Caco-2 (cell line): ENCODE results near the gene TNNI3K. TPM values are rescaled to one million over a fixed set of nuclear protein-coding genes. Genes with fewer than 3 reads are reported as not detected.

ENCODE experiments used
- BruUV-seq: library from RNA; stranded (reverse); fragments of 400-500 nt; replicated peaks from 2 replicates; lab custom pipeline; 2021; lab: Mats Ljungman, UMichigan
- CTCF ChIA-PET: fragments of 300-600 bp; sonication (Branson Sonifier 250); formaldehyde crosslinking; loops from one replicate; lab custom pipeline; 2022; ENCODE audit warnings: antibody characterized with exemption; lab: Charles Lee
- POLR2A ChIA-PET: fragments of 300-600 bp; sonication (Branson Sonifier 250); formaldehyde crosslinking; loops from one replicate; lab custom pipeline; 2022; ENCODE audit warnings: antibody characterized with exemption; lab: Charles Lee
- DNase-seq, 2 experiments: peaks; one replicate each; pipeline versions ENCODE4 v3.0.0 to v3.0.0-alpha.2; 2020 to 2022
- H3K27me3 ChIP-seq: replicated peaks from 2 replicates; pipeline ENCODE4 v1.6.0; 2011; ENCODE audit warnings: low read length; ENCODE audit not compliant: control insufficient read depth, insufficient read depth
- H3K36me3 ChIP-seq: 2 replicates; pipeline ENCODE4 v1.5.1; 2011; ENCODE audit warnings: low read length; ENCODE audit not compliant: control insufficient read depth, insufficient read depth
- H3K4me1 ChIP-seq: fragments of 250-450 bp; sonication (Bioruptor Pico); 2 replicates; pipeline ENCODE4 v1.5.1; 2020; ENCODE audit warnings: mild to moderate bottlenecking
- H3K4me3 ChIP-seq: 2 replicates; pipeline ENCODE4 v1.5.1; 2011; ENCODE audit warnings: low read depth, mild to moderate bottlenecking, control low read depth, low read length
- H3K9me3 ChIP-seq: fragments of 250-450 bp; sonication (Bioruptor Pico); 2 replicates; pipeline ENCODE4 v1.5.1; 2020; ENCODE audit warnings: mild to moderate bottlenecking, moderate library complexity
- H3K27ac Mint-ChIP-seq: one replicate; pipeline ENCODE4 v1.8.0; 2022; ENCODE audit warnings: mixed read lengths; ENCODE audit not compliant: unreplicated experiment
- H3K27me3 Mint-ChIP-seq: one replicate; pipeline ENCODE4 v1.8.0; 2022; ENCODE audit warnings: mixed read lengths; ENCODE audit not compliant: insufficient read depth, unreplicated experiment
- H3K36me3 Mint-ChIP-seq: one replicate; pipeline ENCODE4 v1.8.0; 2022; ENCODE audit warnings: mild to moderate bottlenecking, mixed read lengths; ENCODE audit not compliant: insufficient read depth, unreplicated experiment
- H3K4me1 Mint-ChIP-seq: one replicate; pipeline ENCODE4 v1.8.0; 2022; ENCODE audit warnings: low read depth, mixed read lengths; ENCODE audit not compliant: unreplicated experiment
- H3K4me3 Mint-ChIP-seq: one replicate; pipeline ENCODE4 v1.8.0; 2022; ENCODE audit warnings: mild to moderate bottlenecking, moderate library complexity, mixed read lengths; ENCODE audit not compliant: unreplicated experiment
- H3K9me3 Mint-ChIP-seq: one replicate; pipeline ENCODE4 v1.8.0; 2022; ENCODE audit warnings: mixed read lengths; ENCODE audit not compliant: unreplicated experiment
- intact Hi-C: fragments of 100-400 bp; cut with micrococcal nuclease; formaldehyde crosslinking; loops from one replicate; pipeline ENCODE4 v1.10.0; 2022; ENCODE audit not compliant: unreplicated experiment
- total RNA-seq: library from RNA; stranded (reverse); gene quantifications from 2 replicates; pipeline ENCODE4 v1.2.3, GENCODE V29; 2022
- TF ChIP-seq, protein P1 (sequence below), 2 experiments: fragments of 200-600 bp in 1 of 2; IDR thresholded peaks; 1 replicate in 1 of 2; 2 replicates in 1 of 2; pipeline versions ENCODE4 v1.5.1 to v1.8.0; 2011 to 2022; ENCODE audit warnings: antibody characterized with exemption in 1 of 2, control low read depth in 1 of 2, inconsistent platforms in 1 of 2, low read depth in 1 of 2, low read length in 1 of 2, mild to moderate bottlenecking in 1 of 2, moderate library complexity in 1 of 2; ENCODE audit not compliant: insufficient read depth in 1 of 2, severe bottlenecking in 1 of 2, unreplicated experiment in 1 of 2

TNNI3K gene
- total RNA-seq, 1 experiment from 2014 or later: not detected

DNA sequence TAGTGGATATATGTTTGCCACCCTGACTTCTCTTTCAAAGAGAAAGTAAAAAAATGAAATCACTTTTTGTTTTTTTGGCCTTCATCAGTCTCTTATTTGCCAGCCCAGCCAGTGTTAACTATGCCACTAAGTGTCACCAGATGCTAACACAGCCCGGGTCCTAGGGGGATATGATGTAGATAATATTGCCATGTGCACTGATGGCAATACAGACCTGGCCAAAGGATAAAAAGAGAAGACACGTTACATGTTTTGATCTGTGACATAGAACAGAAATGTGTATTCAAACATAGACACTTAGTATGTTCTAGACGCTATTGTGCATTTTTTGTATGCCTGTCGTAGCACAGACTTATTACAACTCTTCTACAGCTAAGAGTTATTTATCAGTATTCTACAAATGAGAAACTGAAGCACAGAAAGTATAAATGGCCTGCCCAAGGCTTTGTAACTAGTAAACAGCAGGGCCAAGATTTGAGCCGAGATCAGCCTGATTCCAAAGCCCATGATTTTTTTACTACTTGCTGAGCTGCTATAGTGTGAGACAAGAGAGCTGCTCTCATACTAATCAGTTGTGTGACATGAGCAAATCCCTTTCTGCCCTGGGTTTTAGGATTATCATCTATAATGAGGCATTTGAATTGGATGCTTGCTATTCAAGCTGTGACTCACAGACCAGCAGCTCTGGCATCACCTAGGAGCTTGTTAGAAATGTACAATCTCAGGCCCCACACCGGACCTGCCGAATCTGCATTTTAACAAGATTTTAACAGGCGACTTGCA, 270.9 kb downstream of the TNNI3K start:
- Histone ChIP-seq H3K27me3 (no peaks in the 10 kb centered on the region), H3K36me3 (no peaks in the 10 kb centered on the region), H3K9me3 (no peaks in the 10 kb centered on the region), H3K4me1 (no peaks in the 10 kb centered on the region), H3K4me3 (no peak overlapping the region)
- no peak overlapping the region for H3K27ac Mint-ChIP-seq
- ChIA-PET POLR2A (no interaction called here), CTCF (no interaction called here)
- BruUV-seq: no TSS peak
- no peak for DNase-seq
- intact Hi-C loops: loop anchor here (10.0 kb wide), 1 partner anchor 179 kb away; no protein-coding TSS in a partner anchor
- no peaks in the 10 kb centered on the region for H3K4me1 Mint-ChIP-seq
- no peak overlapping the region for H3K4me3 Mint-ChIP-seq
- no peaks in the 10 kb centered on the region for H3K9me3 Mint-ChIP-seq
- TF ChIP-seq, protein P1, sequence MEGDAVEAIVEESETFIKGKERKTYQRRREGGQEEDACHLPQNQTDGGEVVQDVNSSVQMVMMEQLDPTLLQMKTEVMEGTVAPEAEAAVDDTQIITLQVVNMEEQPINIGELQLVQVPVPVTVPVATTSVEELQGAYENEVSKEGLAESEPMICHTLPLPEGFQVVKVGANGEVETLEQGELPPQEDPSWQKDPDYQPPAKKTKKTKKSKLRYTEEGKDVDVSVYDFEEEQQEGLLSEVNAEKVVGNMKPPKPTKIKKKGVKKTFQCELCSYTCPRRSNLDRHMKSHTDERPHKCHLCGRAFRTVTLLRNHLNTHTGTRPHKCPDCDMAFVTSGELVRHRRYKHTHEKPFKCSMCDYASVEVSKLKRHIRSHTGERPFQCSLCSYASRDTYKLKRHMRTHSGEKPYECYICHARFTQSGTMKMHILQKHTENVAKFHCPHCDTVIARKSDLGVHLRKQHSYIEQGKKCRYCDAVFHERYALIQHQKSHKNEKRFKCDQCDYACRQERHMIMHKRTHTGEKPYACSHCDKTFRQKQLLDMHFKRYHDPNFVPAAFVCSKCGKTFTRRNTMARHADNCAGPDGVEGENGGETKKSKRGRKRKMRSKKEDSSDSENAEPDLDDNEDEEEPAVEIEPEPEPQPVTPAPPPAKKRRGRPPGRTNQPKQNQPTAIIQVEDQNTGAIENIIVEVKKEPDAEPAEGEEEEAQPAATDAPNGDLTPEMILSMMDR (IDR thresholded peaks at IDR 0.05; ENCODE audit: insufficient read depth in 1 of 2, low read depth in 1 of 2, low read length in 1 of 2, severe bottlenecking in 1 of 2, unreplicated experiment in 1 of 2): no peak
- peaks cover 9% of the 10 kb centered on the region for H3K27me3 Mint-ChIP-seq
- H3K36me3 Mint-ChIP-seq: no peaks in the 10 kb centered on the region

DNA sequence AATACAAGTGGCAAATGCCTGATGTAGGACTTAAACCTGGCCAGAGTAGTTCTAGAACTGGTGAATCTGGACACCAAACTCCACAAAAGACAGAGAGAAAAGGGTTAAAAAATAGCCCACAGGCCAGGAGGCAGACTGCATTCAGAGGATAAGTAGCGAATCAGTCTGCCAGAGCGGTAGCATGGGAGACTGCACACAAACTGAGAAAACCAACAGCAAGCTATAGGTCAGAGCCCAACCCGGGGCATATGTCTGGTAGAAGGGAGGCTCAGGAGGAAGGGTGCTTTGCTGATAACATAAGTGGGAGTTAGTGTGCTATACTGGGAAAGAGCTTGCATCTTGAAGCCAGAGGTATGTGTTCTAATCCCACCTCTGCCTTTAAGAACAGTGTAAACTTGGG, 273.3 kb downstream of the TNNI3K start:
- Mint-ChIP-seq H3K27ac (no peak overlapping the region), H3K9me3 (no peaks in the 10 kb centered on the region), H3K4me3 (no peak overlapping the region), H3K27me3 (peaks cover 14% of the 10 kb centered on the region), H3K36me3 (no peaks in the 10 kb centered on the region), H3K4me1 (no peaks in the 10 kb centered on the region)
- ChIA-PET POLR2A (no interaction called here), CTCF (no interaction called here)
- Histone ChIP-seq H3K36me3 (no peaks in the 10 kb centered on the region), H3K27me3 (no peaks in the 10 kb centered on the region), H3K4me1 (no peaks in the 10 kb centered on the region), H3K4me3 (no peak overlapping the region), H3K9me3 (no peaks in the 10 kb centered on the region)
- TF ChIP-seq, protein P1 (IDR thresholded peaks at IDR 0.05; ENCODE audit: insufficient read depth in 1 of 2, low read depth in 1 of 2, low read length in 1 of 2, severe bottlenecking in 1 of 2, unreplicated experiment in 1 of 2): no peak
- DNase-seq: no peak
- intact Hi-C loops: loop anchor here (10.0 kb wide), 1 partner anchor 176 kb away; no protein-coding TSS in a partner anchor
- BruUV-seq: no TSS peak

DNA sequence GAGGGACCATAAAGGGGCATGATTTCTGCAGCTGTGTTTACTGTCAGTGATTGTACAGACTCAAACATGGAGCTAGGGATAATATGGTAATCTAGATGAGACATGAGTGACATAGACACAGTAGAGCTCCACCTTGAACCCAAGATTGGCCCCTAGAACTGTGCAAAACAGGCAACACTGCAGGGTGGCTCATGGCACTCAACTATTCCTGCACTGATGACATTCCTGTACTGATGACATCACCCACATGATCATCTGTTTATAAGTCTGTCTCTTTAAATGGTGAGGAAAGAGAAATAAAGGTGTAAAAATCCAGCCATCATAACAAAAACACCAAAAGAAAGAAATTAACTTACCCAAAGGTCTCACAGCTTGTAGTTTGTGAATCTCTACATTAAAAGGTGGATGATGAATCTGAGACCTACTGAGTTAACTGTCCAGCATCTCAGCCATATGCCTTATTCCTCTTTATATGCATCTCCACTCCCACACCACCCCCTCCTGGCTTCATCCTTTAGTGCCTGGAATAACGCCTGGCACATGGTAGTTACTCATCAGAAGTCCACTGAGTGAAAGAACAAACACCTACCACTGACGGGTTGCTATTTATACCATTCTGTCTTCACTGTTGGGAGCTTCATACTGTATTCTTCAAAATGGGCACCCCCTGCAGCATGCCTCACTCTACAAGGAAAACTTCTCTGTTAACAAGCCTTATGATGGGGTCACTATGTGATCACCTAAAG, 277.2 kb downstream of the TNNI3K start, which contains the start of gene LRRC53:
Gene LRRC53 (minus strand): TSS at position 442 of the 746 bp plus-strand sequence. CDS start 29,262 bp downstream, outside the sequence.
- no peak within 1 kb of the TSS for H3K27ac Mint-ChIP-seq
- ChIA-PET POLR2A (no interaction called here), CTCF (no interaction called here)
- no TSS peak for BruUV-seq
- H3K4me3 Mint-ChIP-seq: no peak within 1 kb of the TSS
- peaks cover 16% of the 10 kb centered on the region for H3K27me3 Mint-ChIP-seq
- Histone ChIP-seq H3K4me3 (no peak within 1 kb of the TSS), H3K4me1 (no peaks in the 10 kb centered on the region), H3K36me3 (no peaks in the 10 kb centered on the region), H3K27me3 (no peaks in the 10 kb centered on the region), H3K9me3 (no peaks in the 10 kb centered on the region)
- DNase-seq: no peak
- H3K36me3 Mint-ChIP-seq: no peaks in the 10 kb centered on the region
- TF ChIP-seq, protein P1 (IDR thresholded peaks at IDR 0.05; ENCODE audit: insufficient read depth in 1 of 2, low read depth in 1 of 2, low read length in 1 of 2, severe bottlenecking in 1 of 2, unreplicated experiment in 1 of 2): no peak
- intact Hi-C loops: no loop called here
- H3K4me1 Mint-ChIP-seq: no peaks in the 10 kb centered on the region
- H3K9me3 Mint-ChIP-seq: no peaks in the 10 kb centered on the region
